Right hindlimb (tissue), 1 donor: Measurements from ENCODE around the gene C19orf85.
A peak's percentile ranks its signal among the peaks of the same experiment; 100 is the strongest.
"Not testable (repeated sequence)": the region's sequence is repeated elsewhere in the genome, so short reads cannot be mapped to it uniquely, and the experiment has no call there.

Experiments
- DNase-seq: peaks from one replicate; pipeline ENCODE4 v3.0.0-alpha.2; 2018

The C19orf85 gene

GRCh38 chr19:55436847-55437246 lies 27.7 kb downstream of the C19orf85 start:
- DNase-seq, result no peak

DNA sequence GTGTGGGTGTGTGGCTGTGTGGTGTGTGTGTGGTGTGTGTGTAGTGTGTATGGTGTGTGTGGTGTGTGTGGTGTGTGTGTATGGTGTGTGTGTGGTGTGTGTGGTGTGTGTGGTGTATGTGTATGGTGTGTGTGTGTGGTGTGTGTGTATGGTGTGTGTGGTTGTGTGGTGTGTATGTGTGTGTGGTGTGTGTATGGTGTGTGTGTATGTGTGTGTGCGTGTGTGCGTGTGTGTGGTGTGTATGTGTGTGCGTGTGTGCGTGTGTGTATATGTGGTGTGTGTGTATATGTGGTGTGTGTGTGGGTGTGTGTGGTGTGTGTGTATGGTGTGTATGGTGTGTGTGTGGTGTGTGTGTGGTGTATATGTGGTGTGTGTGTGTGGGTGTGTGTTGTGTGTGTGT lies 29.5 kb downstream of the C19orf85 start:
- no peak for DNase-seq

GRCh38 chr19:55434356-55434919 lies 30.1 kb downstream of the C19orf85 start:
- no peak for DNase-seq

- no peak for DNase-seq
Observed at GRCh38 chr19:55433292-55433691, 31.3 kb downstream of the C19orf85 start.

DNA sequence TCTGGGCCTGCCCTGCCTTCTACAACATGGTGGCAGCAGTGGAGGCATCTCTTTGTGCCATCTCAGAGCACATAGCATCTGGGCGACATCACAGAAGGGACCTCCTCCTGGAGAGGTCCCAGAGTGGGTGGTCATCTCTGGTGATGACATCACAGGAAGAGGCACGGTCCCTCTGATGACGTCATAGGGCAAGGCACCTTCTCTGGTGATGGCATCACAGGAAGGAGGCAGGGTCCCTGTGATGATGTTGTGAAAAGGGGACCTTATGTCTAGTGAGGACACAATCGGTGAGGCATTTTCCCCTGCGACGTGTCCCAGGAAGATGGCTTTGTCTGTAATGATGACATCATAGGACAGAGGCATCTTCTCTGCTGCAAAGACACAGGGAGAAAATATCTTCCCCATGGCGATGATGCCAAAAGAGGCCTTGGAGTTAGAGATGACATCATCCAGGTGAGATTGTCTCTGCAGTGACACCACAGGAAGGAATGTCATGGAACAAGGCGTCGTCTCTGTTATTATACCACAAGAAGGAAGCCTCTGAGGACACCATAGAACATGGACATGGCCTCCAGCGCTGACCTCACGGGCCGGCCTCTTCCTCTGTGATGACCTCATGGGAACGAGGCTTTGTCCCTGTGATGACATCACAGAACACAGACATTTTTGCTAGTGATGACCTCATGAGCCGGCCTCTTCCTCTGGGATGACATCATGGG lies 32.2 kb downstream of the C19orf85 start:
- no peak for DNase-seq

- no peak for DNase-seq
Observed at GRCh38 chr19:55431183-55431582, 33.4 kb downstream of the C19orf85 start.

DNA sequence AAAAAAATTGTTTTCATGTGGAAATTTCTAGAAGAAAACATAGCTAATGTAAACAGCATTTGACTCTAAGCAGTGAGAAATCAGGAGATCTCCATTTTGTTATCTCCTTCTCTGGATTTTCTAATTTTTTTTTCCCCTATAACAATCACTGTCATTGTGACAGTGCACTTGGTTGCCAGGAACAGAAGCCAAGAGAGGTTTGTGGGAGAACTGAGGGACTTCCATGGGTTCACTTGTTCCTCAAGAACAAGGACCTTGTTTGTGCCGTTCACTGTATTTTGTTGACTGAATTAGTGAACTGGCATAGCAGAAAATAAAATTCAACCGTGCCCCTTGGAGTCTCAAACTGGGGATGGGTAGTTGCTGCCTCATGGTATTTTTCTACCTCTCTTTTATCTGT lies 38.5 kb downstream of the C19orf85 start:
- no peak for DNase-seq

DNA sequence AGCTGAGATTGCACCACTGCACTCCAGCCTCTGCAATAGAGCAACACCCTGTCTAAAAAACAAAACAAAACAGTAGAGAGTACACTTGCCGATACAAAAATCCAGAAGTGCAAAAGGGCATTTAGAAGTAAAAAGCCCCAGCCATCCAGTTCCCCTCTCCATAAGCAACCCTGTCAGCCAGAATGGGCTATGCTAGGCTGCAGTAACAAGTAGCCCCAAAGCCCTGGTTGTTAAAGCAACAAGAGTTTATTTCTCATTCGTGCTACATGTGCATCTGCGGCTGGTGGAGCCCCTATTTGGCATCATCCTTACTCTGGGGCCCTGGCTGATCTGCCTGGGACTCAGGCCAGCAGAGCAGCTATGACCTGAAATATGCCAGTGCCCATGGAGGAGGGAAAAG lies 40.0 kb downstream of the C19orf85 start:
- no peak for DNase-seq

DNA sequence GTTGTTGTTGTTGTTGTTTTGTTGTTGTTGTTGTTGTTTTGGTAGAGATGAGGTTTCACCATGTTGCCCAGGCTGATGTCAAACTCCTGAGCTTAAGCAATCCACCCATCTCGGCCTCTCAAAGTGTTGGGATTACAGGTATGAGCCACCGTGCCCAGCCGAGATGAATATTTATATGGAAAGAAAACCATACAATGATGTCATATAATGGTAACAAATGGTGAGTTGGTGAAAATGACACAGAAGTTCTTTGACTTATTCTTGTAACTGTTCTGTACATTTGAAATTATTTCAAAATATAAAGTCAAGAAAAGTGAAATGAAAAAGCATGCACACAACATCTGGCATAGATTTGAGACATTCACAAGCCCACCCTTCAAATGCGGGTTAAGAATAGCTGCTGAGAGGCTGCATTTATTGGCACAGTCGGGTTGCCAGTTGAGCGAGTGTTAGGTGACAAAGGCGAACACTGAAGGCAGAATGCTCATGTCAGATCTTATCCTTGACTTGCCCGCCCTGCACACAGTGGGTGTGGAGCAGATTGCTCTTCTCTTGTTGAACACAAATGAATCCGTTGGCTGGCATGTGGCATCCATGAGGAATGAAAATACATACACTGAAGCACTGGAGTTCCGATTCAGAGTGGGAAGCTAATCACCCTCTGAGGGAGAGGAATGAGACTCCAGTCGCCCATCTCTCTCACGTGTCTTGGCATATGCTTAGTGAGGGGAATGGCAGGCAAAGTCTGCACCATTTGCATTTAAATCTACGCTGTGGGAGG lies 41.1 kb downstream of the C19orf85 start:
- no peak for DNase-seq

GRCh38 chr19:55421281-55421680 lies 43.3 kb downstream of the C19orf85 start:
- DNase-seq, result not testable (repeated sequence)

DNA sequence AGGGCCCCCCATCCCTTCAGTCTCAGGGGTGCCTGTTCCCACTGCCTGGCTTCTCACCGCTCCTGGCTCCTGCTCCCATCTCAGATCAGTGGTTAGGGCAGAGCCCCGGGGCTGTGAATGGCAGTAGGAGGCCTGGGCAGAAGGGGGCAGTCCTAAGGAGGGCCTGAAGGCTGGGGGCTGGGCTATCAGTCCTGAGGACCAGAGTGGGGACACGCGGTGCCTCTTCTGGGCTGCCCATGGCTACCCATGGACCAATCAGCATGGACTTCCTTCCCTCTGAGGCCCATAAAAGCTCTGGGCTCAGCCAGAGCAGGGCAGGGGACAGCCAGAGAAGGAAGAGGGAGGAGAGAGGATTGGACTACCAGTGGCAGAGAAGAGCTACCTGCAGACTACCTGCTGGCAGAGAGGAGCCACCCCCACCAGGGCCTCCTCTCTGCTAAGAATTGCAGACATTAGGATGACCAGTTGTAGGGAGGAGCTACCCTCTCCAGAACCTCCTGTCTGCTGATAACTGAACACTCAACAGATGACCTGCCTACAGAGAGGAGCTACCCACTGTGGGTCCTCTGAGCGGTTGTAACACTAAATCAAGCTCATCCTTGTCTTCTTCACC lies 44.8 kb downstream of the C19orf85 start:
- no peak for DNase-seq

- no peak for DNase-seq
Observed at GRCh38 chr19:55419103-55419502, 45.4 kb downstream of the C19orf85 start.

GRCh38 chr19:55418185-55418584 lies 46.4 kb downstream of the C19orf85 start:
- DNase-seq, result peak; percentile 74
